ENCODE measurements around the gene MTG2.

DNA sequence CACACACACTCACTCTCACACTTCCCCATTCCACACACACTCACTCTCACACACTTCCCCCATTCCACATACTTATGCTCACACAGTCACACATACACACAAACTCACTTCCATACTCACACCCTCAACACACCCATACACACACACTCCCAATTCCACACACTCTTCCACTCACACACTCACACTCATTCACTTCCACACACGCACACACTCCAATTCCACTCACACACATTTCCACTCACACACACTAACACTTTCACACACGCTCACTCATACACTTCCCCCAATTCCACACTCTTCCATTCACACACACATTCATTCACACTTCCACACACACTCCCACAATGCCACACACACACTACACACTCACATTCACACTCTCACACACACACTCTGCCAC is 47.4 kb downstream of the MTG2 start:
- TF ChIP-seq, protein P1, sequence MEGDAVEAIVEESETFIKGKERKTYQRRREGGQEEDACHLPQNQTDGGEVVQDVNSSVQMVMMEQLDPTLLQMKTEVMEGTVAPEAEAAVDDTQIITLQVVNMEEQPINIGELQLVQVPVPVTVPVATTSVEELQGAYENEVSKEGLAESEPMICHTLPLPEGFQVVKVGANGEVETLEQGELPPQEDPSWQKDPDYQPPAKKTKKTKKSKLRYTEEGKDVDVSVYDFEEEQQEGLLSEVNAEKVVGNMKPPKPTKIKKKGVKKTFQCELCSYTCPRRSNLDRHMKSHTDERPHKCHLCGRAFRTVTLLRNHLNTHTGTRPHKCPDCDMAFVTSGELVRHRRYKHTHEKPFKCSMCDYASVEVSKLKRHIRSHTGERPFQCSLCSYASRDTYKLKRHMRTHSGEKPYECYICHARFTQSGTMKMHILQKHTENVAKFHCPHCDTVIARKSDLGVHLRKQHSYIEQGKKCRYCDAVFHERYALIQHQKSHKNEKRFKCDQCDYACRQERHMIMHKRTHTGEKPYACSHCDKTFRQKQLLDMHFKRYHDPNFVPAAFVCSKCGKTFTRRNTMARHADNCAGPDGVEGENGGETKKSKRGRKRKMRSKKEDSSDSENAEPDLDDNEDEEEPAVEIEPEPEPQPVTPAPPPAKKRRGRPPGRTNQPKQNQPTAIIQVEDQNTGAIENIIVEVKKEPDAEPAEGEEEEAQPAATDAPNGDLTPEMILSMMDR (IDR thresholded peaks at IDR 0.05) = no peak
- TF ChIP-seq POLR2AphosphoS5 (IDR thresholded peaks at IDR 0.05; ENCODE audit: insufficient read depth in 1 of 2, low read depth in 1 of 2) = no peak
